Activated gamma-delta T cell treated with anti-CD3 and anti-CD28 coated beads, Interleukin-2, amount 50 U/mL, for 16 hours (primary cell): ENCODE results near the gene IRF1.

Experiments used
- DNase-seq: peaks from one replicate; pipeline ENCODE4 v3.0.0-alpha.2; 2020; ENCODE audit warnings: low read depth

IRF1 gene

GRCh38 chr5:132474131-132474723, 16.3 kb downstream of the IRF1 start:
- DNase-seq = no peak

GRCh38 chr5:132473668-132474067, 16.9 kb downstream of the IRF1 start:
- no peak for DNase-seq

- peak; percentile 77 for DNase-seq
Observed at GRCh38 chr5:132473019-132473531, 17.5 kb downstream of the IRF1 start.

GRCh38 chr5:132472431-132472830, 18.1 kb downstream of the IRF1 start:
- no peak for DNase-seq

GRCh38 chr5:132471944-132472343, 18.6 kb downstream of the IRF1 start:
- no peak for DNase-seq

- no peak for DNase-seq
Observed at GRCh38 chr5:132471151-132471907, 19.2 kb downstream of the IRF1 start.

- DNase-seq = no peak
Observed at GRCh38 chr5:132470596-132470995, 20.0 kb downstream of the IRF1 start.

- DNase-seq = no peak
Observed at GRCh38 chr5:132470010-132470392, 20.6 kb downstream of the IRF1 start.

- no peak for DNase-seq
Observed at GRCh38 chr5:132469380-132470009, 21.1 kb downstream of the IRF1 start.

GRCh38 chr5:132468656-132469379, 21.8 kb downstream of the IRF1 start:
- DNase-seq = no peak

- DNase-seq = no peak
Observed at GRCh38 chr5:132467287-132467984, 23.1 kb downstream of the IRF1 start.

GRCh38 chr5:132466433-132467286, 23.9 kb downstream of the IRF1 start:
- peak; percentile 57 for DNase-seq

GRCh38 chr5:132465059-132465707, 25.4 kb downstream of the IRF1 start:
- DNase-seq = no peak

GRCh38 chr5:132464156-132464939, 26.2 kb downstream of the IRF1 start:
- DNase-seq = no peak

GRCh38 chr5:132463811-132464155, 26.8 kb downstream of the IRF1 start:
- no peak for DNase-seq

GRCh38 chr5:132462856-132463745, 27.5 kb downstream of the IRF1 start:
- no peak for DNase-seq

- no peak for DNase-seq
Observed at GRCh38 chr5:132462333-132462732, 28.2 kb downstream of the IRF1 start.

- DNase-seq = no peak
Observed at GRCh38 chr5:132461569-132462070, 29.0 kb downstream of the IRF1 start.
